Activated T-helper 1 cell treated with Interleukin-2 at 50 U/mL for 16 hours (primary cell): Measurements from ENCODE around the gene CDHR3.
"Not testable (repeated sequence)": the region's sequence is repeated elsewhere in the genome, so short reads cannot be mapped to it uniquely, and the experiment has no call there.

Experiments used
- DNase-seq: peaks from one replicate; pipeline ENCODE4 v3.0.0-alpha.2; 2020; ENCODE audit warnings: low read depth

Gene CDHR3

GRCh38 chr7:105971845-105972244, 8.8 kb downstream of the CDHR3 start:
- no peak for DNase-seq

GRCh38 chr7:105972276-105972675, 9.2 kb downstream of the CDHR3 start:
- no peak for DNase-seq

GRCh38 chr7:105974471-105974870, 11.4 kb downstream of the CDHR3 start:
- no peak for DNase-seq

- DNase-seq: no peak
Measured at GRCh38 chr7:105975770-105976417, 12.8 kb downstream of the CDHR3 start.

- no peak for DNase-seq
Measured at GRCh38 chr7:105976868-105977267, 13.8 kb downstream of the CDHR3 start.

- DNase-seq: no peak
Measured at GRCh38 chr7:105978035-105978434, 15.0 kb downstream of the CDHR3 start.

GRCh38 chr7:105978974-105979373, 15.9 kb downstream of the CDHR3 start:
- DNase-seq: no peak

- DNase-seq: no peak
Measured at GRCh38 chr7:105979405-105979804, 16.3 kb downstream of the CDHR3 start.

- DNase-seq: no peak
Measured at GRCh38 chr7:105980645-105981396, 17.8 kb downstream of the CDHR3 start.

- no peak for DNase-seq
Measured at GRCh38 chr7:105982388-105982787, 19.3 kb downstream of the CDHR3 start.

GRCh38 chr7:105984808-105985207, 21.7 kb downstream of the CDHR3 start:
- DNase-seq: not testable (repeated sequence)

GRCh38 chr7:105985229-105985628, 22.2 kb downstream of the CDHR3 start:
- DNase-seq: no peak

- no peak for DNase-seq
Measured at GRCh38 chr7:105985672-105986215, 22.7 kb downstream of the CDHR3 start.

- no peak for DNase-seq
Measured at GRCh38 chr7:105987046-105987445, 24.0 kb downstream of the CDHR3 start.

GRCh38 chr7:105988276-105988675, 25.2 kb downstream of the CDHR3 start:
- DNase-seq: no peak

GRCh38 chr7:105989191-105989590, 26.1 kb downstream of the CDHR3 start:
- no peak for DNase-seq

GRCh38 chr7:105989686-105990085, 26.6 kb downstream of the CDHR3 start:
- no peak for DNase-seq

GRCh38 chr7:105990141-105990540, 27.1 kb downstream of the CDHR3 start:
- no peak for DNase-seq

GRCh38 chr7:105990727-105991453, 27.8 kb downstream of the CDHR3 start:
- no peak for DNase-seq

- no peak for DNase-seq
Measured at GRCh38 chr7:105992905-105993304, 29.8 kb downstream of the CDHR3 start.

GRCh38 chr7:105996860-105997737, 34.0 kb downstream of the CDHR3 start:
- no peak for DNase-seq

- no peak for DNase-seq
Measured at GRCh38 chr7:105999256-105999655, 36.2 kb downstream of the CDHR3 start.
